Mesenchymal stem cell (in vitro differentiated cells and primary cell): ENCODE data around the gene WDR64.

Experiments used
- DNase-seq: peaks from one replicate; pipeline ENCODE4 v3.0.0-alpha.2; 2013
- H2AFZ ChIP-seq: one replicate; pipeline ENCODE4 v1.6.1; 2013; ENCODE audit warnings: low read depth, mild to moderate bottlenecking, control low read depth, inconsistent platforms, low read length, moderate library complexity
- H2AK5ac ChIP-seq: 2 replicates; pipeline ENCODE4 v1.6.1; 2013; ENCODE audit warnings: low read length, moderate library complexity, mild to moderate bottlenecking, inconsistent platforms; ENCODE audit not compliant: severe bottlenecking
- H2BK120ac ChIP-seq: one replicate; pipeline ENCODE4 v1.6.1; 2013; ENCODE audit warnings: low read depth, mild to moderate bottlenecking, inconsistent platforms, low read length, moderate library complexity
- H2BK12ac ChIP-seq, 2 experiments: one replicate each; pipeline ENCODE4 v1.6.1; 2013; ENCODE audit warnings: inconsistent platforms in 2 of 2, low read length in 2 of 2, mild to moderate bottlenecking in 2 of 2, moderate library complexity in 2 of 2, control low read depth in 1 of 2
- H2BK15ac ChIP-seq: one replicate; pipeline ENCODE4 v1.6.1; 2013; ENCODE audit warnings: mild to moderate bottlenecking, low read depth, inconsistent platforms; ENCODE audit not compliant: poor library complexity, severe bottlenecking
- H2BK5ac ChIP-seq: 2 replicates; pipeline ENCODE4 v1.6.1; 2013; ENCODE audit warnings: low read depth, mild to moderate bottlenecking, low read length, control low read depth, inconsistent platforms; ENCODE audit not compliant: poor library complexity, severe bottlenecking
- H3K14ac ChIP-seq, 2 experiments: one replicate each; pipeline ENCODE4 v1.6.1; 2013; ENCODE audit warnings: inconsistent platforms in 2 of 2, low read length in 2 of 2, control low read depth in 1 of 2, mild to moderate bottlenecking in 1 of 2, moderate library complexity in 1 of 2
- H3K18ac ChIP-seq, 2 experiments: one replicate each; pipeline ENCODE4 v1.6.1; 2013; ENCODE audit warnings: inconsistent platforms in 2 of 2, low read length in 2 of 2, control low read depth in 1 of 2, low read depth in 1 of 2, mild to moderate bottlenecking in 1 of 2
- H3K23ac ChIP-seq, 2 experiments: one replicate each; pipeline ENCODE4 v1.6.1; 2013; ENCODE audit warnings: inconsistent platforms in 2 of 2, low read length in 2 of 2, mild to moderate bottlenecking in 2 of 2, moderate library complexity in 2 of 2, control low read depth in 1 of 2
- H3K27ac ChIP-seq: 2 replicates; pipeline ENCODE4 v1.5.1; 2013; ENCODE audit warnings: mild to moderate bottlenecking, moderate library complexity, low read length, control low read depth, inconsistent platforms; ENCODE audit not compliant: poor library complexity, severe bottlenecking
- H3K27me3 ChIP-seq, 2 experiments: 2 replicates each; pipeline versions ENCODE4 v1.6.1 to v1.7.0; 2013; ENCODE audit warnings: low read length in 2 of 2, mild to moderate bottlenecking in 2 of 2, moderate library complexity in 2 of 2, control low read depth in 1 of 2, inconsistent platforms in 1 of 2; ENCODE audit not compliant: control insufficient read depth in 1 of 2, insufficient read depth in 1 of 2
- H3K36me3 ChIP-seq, 2 experiments: 2 replicates each; pipeline versions ENCODE4 v1.6.1 to v1.7.0; 2013; ENCODE audit warnings: low read length in 2 of 2, control low read depth in 1 of 2, inconsistent platforms in 1 of 2, low read depth in 1 of 2, mild to moderate bottlenecking in 1 of 2; ENCODE audit not compliant: insufficient read depth in 2 of 2, control insufficient read depth in 1 of 2
- H3K4ac ChIP-seq, 2 experiments: one replicate each; pipeline ENCODE4 v1.6.1; 2013; ENCODE audit warnings: inconsistent platforms in 2 of 2, low read length in 2 of 2, mild to moderate bottlenecking in 2 of 2, moderate library complexity in 2 of 2, control low read depth in 1 of 2, low read depth in 1 of 2
- H3K4me1 ChIP-seq: 2 replicates; pipeline ENCODE4 v1.6.1; 2013; ENCODE audit warnings: low read depth, low read length, control low read depth; ENCODE audit not compliant: control insufficient read depth, insufficient read depth
- H3K4me2 ChIP-seq: 2 replicates; pipeline ENCODE4 v1.6.1; 2013; ENCODE audit warnings: low read length, mild to moderate bottlenecking, inconsistent platforms; ENCODE audit not compliant: poor library complexity, severe bottlenecking
- H3K4me3 ChIP-seq, 2 experiments: 2 replicates each; pipeline versions ENCODE4 v1.5.1 to v1.7.0; 2013; ENCODE audit warnings: low read length in 2 of 2, mild to moderate bottlenecking in 2 of 2, control low read depth in 1 of 2, low read depth in 1 of 2; ENCODE audit not compliant: insufficient read depth in 1 of 2
- H3K79me1 ChIP-seq: replicated peaks from 2 replicates; pipeline ENCODE4 v1.6.1; 2013; ENCODE audit warnings: mild to moderate bottlenecking, control low read depth, low read length, inconsistent platforms; ENCODE audit not compliant: poor library complexity, severe bottlenecking
- H3K9ac ChIP-seq: 2 replicates; pipeline ENCODE4 v1.7.0; 2013; ENCODE audit warnings: mild to moderate bottlenecking, low read length, moderate library complexity
- H3K9me3 ChIP-seq: 2 replicates; pipeline ENCODE4 v1.7.0; 2013; ENCODE audit warnings: mild to moderate bottlenecking, low read length; ENCODE audit not compliant: control insufficient read depth
- H4K8ac ChIP-seq: one replicate; pipeline ENCODE4 v1.6.1; 2013; ENCODE audit warnings: inconsistent platforms, mild to moderate bottlenecking, low read length, moderate library complexity
- H4K91ac ChIP-seq: one replicate; pipeline ENCODE4 v1.6.1; 2013; ENCODE audit warnings: mild to moderate bottlenecking, low read length, inconsistent platforms
- WGBS: methylation state at CpG from one replicate; pipeline ENCODE4 v1.1.7; 2013; ENCODE audit warnings: mixed read lengths; 5-methylcytosine and 5-hydroxymethylcytosine counted together

The WDR64 gene

DNA sequence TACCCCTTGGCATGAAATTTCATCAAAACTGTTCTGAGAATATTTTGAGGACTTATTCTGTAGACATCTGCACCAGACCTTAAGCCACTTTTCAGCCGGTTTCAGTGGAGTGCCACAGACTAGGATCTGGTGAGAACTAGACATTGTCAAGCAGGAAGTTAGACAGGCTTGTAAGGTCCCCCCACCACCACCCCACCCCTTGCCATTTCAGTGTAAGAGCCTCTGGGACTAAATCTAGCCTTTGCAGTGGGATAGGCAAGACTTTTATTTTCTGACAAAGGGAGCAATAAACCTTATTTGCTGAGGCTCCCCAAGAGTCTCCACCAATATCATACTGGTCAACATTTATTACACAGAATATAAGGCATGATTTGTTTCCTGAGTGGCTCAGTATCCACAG, 118.0 kb downstream of the WDR64 start:
- 75% methylated on average over 1 of the region's 1 CpG for WGBS
- no peak overlapping the region for H3K27ac ChIP-seq
- H3K9me3 ChIP-seq = no peaks in the 10 kb centered on the region
- H2BK12ac ChIP-seq = no peak overlapping the region
- no peak overlapping the region for H3K18ac ChIP-seq
- no peak overlapping the region for H2BK120ac ChIP-seq
- no peak overlapping the region for H3K9ac ChIP-seq
- H3K36me3 ChIP-seq = no peaks in the 10 kb centered on the region
- no peak overlapping the region for H3K23ac ChIP-seq
- no peaks in the 10 kb centered on the region for H3K27me3 ChIP-seq
- H3K4ac ChIP-seq = no peak overlapping the region
- no peak overlapping the region for H2AK5ac ChIP-seq
- H3K14ac ChIP-seq = no peak overlapping the region
- H3K4me1 ChIP-seq = no peaks in the 10 kb centered on the region
- no peak for DNase-seq
- H3K4me3 ChIP-seq = no peak overlapping the region
- H2BK15ac ChIP-seq = no peak overlapping the region
- no peak overlapping the region for H2AFZ ChIP-seq
- no peak overlapping the region for H2BK5ac ChIP-seq
- no peak overlapping the region for H3K4me2 ChIP-seq
- no peak overlapping the region for H4K91ac ChIP-seq
- H4K8ac ChIP-seq = no peak overlapping the region
- H3K79me1 ChIP-seq = no peaks in the 10 kb centered on the region

DNA sequence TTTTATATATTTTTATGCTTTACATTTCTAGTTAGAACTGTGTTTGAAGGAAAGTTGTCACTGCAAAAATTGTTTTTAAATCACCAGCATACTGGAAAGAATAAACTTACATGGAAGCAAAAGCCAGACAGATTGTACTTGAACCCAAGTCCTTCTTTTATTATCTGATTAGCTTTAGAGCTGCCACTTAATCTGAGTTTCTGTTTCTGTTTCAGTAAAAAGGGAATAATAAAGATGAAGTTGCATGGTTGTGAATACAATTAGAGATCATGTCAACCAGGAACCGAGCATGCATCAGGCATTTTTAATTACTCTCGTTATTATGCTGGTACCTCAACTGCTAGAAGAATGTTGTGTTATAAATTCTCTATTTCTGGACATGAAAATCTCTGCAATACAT, 119.0 kb downstream of the WDR64 start:
- Histone ChIP-seq H3K23ac (no peak overlapping the region), H3K27me3 (no peaks in the 10 kb centered on the region), H4K8ac (no peak overlapping the region), H3K4me2 (no peak overlapping the region), H3K14ac (no peak overlapping the region), H4K91ac (no peak overlapping the region), H2BK120ac (no peak overlapping the region), H3K79me1 (no peaks in the 10 kb centered on the region), H3K18ac (no peak overlapping the region), H3K4ac (no peak overlapping the region), H2BK12ac (no peak overlapping the region), H3K4me3 (no peak overlapping the region), H3K4me1 (no peaks in the 10 kb centered on the region), H3K36me3 (no peaks in the 10 kb centered on the region), H3K27ac (no peak overlapping the region), H2BK5ac (no peak overlapping the region), H2AFZ (no peak overlapping the region), H3K9ac (no peak overlapping the region), H2BK15ac (no peak overlapping the region), H3K9me3 (no peaks in the 10 kb centered on the region), H2AK5ac (no peak overlapping the region)
- DNase-seq = no peak
- no CpG with 5 or more reads among the region's 2 CpGs for WGBS

DNA sequence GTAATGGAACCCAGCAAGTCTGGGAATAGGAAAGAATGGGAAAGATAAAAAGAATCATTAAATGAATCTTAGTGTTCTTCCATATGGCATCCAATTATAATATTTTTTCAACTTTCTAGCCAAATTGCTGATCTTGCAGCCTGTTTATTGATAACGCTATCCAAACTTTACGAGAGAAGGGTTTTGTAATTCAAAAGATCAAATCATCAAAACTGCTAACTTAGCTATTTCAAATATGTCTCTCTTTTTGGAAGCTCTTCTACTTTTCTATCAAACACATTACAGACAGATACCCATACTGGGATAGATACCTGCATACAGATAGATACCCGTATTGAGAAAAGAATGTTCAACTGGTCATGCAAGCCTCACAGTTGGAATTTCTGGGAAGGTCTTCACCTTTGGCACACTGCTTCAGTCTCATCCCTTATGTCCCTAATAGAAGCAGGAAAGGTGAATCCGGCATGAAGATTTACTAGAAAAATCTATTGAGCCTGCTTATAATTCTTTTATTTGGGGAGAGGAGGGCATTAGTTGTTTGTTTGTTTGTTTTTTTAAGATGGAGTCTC, 120.9 kb downstream of the WDR64 start:
- DNase-seq = no peak
- Histone ChIP-seq H2BK5ac (no peak overlapping the region), H4K8ac (no peak overlapping the region), H3K4me1 (no peaks in the 10 kb centered on the region), H3K9me3 (no peaks in the 10 kb centered on the region), H3K14ac (no peak overlapping the region), H3K4me3 (no peak overlapping the region), H2AFZ (no peak overlapping the region), H4K91ac (no peak overlapping the region), H3K36me3 (no peaks in the 10 kb centered on the region), H3K4ac (no peak overlapping the region), H2BK120ac (no peak overlapping the region), H3K27ac (no peak overlapping the region), H3K27me3 (no peaks in the 10 kb centered on the region), H3K9ac (no peak overlapping the region), H3K79me1 (no peaks in the 10 kb centered on the region), H3K4me2 (no peak overlapping the region), H2BK12ac (no peak overlapping the region), H3K23ac (no peak overlapping the region), H2BK15ac (no peak overlapping the region), H3K18ac (no peak overlapping the region), H2AK5ac (no peak overlapping the region)
- WGBS = 94% methylated on average over 4 of the region's 4 CpGs

DNA sequence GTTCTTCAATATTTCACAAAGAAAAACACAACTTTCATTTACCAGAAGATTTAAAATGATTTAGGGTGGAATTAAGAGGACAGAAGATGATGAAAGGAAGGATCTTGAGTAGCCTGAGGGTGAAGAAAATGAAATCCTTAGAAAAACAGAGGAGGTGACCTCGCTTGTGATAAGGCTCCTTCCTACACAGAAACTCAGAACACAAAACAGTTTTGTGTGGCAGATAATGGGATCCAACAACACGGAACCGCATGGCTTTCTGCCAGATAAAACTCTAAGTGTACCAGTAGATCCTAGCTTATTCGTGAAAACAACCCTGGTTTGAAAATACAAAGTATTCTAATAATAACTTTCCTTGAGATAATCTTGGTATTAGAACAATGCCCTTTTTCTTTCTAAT, 121.9 kb downstream of the WDR64 start:
- Histone ChIP-seq H4K91ac (no peak overlapping the region), H3K18ac (no peak overlapping the region), H2BK12ac (no peak overlapping the region), H3K4ac (no peak overlapping the region), H3K4me2 (no peak overlapping the region), H3K36me3 (no peaks in the 10 kb centered on the region), H3K9ac (no peak overlapping the region), H3K4me1 (no peaks in the 10 kb centered on the region), H3K27me3 (no peaks in the 10 kb centered on the region), H2BK120ac (no peak overlapping the region), H3K9me3 (no peaks in the 10 kb centered on the region), H3K4me3 (no peak overlapping the region), H3K27ac (no peak overlapping the region), H3K79me1 (no peaks in the 10 kb centered on the region), H2AK5ac (no peak overlapping the region), H2BK15ac (no peak overlapping the region), H3K23ac (no peak overlapping the region), H2BK5ac (no peak overlapping the region), H4K8ac (no peak overlapping the region), H3K14ac (no peak overlapping the region), H2AFZ (no peak overlapping the region)
- WGBS = 83% methylated on average over 2 of the region's 4 CpGs
- no peak for DNase-seq
